ENCODE results near the gene SPIB.

SPIB gene

GRCh38 chr19:50419022-50419579 lies 363 bp downstream of the SPIB start:
- DNase-seq (ENCODE audit: low read depth, low spot score), result no peak

- DNase-seq (ENCODE audit: low read depth, low spot score), result no peak
Measured at GRCh38 chr19:50419580-50420035, 870 bp downstream of the SPIB start.

GRCh38 chr19:50420127-50420526 lies 1.4 kb downstream of the SPIB start:
- no peak for DNase-seq (ENCODE audit: low read depth, low spot score)

DNA sequence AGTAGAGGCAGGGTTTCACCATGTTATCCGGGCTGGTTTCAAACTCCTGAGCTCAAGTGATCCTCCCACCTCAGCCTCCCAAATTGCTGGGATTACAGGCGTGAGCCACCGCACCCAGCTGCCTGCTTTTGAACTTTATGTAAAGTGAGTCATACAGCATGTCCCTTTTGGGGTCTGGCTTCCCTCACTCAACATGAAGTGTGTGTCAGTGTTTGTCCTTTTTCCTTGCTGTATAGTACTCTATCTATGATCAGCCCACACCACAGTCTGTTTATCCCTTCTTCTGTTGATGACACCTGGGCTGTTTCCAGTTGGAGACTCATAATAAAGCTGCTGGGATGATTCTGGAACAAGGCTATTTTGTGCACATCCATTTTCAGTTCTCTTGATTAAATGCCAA lies 2.1 kb downstream of the SPIB start:
- no peak for DNase-seq (ENCODE audit: low read depth, low spot score)

DNA sequence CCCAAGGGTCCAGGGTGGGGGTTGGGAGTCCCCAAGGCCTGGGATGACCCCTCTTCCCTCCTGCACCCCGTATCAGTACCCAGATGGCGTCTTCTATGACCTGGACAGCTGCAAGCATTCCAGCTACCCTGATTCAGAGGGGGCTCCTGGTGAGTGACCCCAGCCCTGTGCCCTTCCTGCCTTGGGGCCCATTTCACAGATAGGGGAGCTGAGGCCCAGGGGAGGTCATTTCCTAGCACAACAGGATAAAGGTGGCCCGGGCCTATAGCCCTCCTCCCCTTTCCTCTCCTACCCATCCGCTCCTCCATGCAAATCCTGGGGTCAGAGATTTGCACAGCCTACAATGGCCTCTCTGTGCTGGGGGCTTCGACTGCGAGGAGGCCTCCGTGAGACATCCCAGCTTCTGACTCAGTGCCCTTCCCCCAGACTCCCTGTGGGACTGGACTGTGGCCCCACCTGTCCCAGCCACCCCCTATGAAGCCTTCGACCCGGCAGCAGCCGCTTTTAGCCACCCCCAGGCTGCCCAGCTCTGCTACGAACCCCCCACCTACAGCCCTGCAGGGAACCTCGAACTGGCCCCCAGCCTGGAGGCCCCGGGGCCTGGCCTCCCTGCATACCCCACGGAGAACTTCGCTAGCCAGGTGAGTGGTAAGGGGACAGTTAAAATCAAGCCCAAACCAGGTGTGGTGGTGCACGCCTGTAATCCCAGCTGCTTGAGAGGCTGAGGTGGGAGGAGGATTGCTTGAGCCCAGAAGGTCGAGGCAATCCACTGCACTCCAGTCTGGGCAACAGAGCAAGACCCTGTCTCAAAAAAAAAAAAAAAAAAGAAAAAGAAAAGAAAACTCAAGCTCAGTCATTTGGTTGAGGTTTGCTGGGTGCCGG lies 3.9 kb downstream of the SPIB start:
- no peak for DNase-seq (ENCODE audit: low read depth, low spot score)

GRCh38 chr19:50423279-50424113 lies 4.8 kb downstream of the SPIB start:
- no peak for DNase-seq (ENCODE audit: low read depth, low spot score)

DNA sequence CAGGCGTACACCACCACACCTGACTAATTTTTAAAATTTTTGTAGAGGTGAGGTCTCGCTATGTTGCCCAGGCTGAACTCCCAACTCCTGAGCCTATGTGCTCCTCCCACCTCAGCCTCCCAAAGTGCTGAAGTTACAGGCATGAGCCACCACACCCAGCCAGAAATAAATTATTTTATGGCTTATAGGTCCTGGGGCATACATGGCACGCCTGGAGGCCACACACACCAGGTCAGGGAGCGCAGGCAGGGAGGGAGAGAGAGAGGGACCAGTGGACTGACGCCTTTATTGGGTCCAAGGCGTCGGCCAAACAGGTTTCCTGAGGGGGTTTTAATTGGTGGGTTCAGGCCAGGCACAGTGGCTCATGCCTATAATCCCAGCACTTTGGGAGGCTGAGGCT lies 6.8 kb downstream of the SPIB start:
- DNase-seq (ENCODE audit: low read depth, low spot score), result no peak

- no peak for DNase-seq (ENCODE audit: low read depth, low spot score)
Measured at GRCh38 chr19:50427318-50427925, 8.7 kb downstream of the SPIB start.

DNA sequence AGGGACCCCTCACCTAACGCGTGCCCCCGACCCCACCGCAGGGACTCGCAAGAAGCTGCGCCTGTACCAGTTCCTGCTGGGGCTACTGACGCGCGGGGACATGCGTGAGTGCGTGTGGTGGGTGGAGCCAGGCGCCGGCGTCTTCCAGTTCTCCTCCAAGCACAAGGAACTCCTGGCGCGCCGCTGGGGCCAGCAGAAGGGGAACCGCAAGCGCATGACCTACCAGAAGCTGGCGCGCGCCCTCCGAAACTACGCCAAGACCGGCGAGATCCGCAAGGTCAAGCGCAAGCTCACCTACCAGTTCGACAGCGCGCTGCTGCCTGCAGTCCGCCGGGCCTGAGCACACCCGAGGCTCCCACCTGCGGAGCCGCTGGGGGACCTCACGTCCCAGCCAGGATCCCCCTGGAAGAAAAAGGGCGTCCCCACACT lies 9.3 kb downstream of the SPIB start:
- DNase-seq (ENCODE audit: low read depth, low spot score), result peak; percentile 62

- no peak for DNase-seq (ENCODE audit: low read depth, low spot score)
Measured at GRCh38 chr19:50428772-50429463, 10.2 kb downstream of the SPIB start.

GRCh38 chr19:50430888-50431342 lies 12.2 kb downstream of the SPIB start:
- no peak for DNase-seq (ENCODE audit: low read depth, low spot score)

GRCh38 chr19:50431343-50432220 lies 12.8 kb downstream of the SPIB start:
- peak; percentile 96 for DNase-seq (ENCODE audit: low read depth, low spot score)

GRCh38 chr19:50432221-50433028 lies 13.7 kb downstream of the SPIB start, which contains the start of gene MYBPC2:
MYBPC2 (plus strand) TSS chr19:50432892; CDS start chr19:50432954, 62 bp downstream.
- peak; percentile 56 for DNase-seq (ENCODE audit: low read depth, low spot score)

- no peak for DNase-seq (ENCODE audit: low read depth, low spot score)
Measured at GRCh38 chr19:50433201-50434180, 14.8 kb downstream of the SPIB start.

- DNase-seq (ENCODE audit: low read depth, low spot score), result peak; percentile 45
Measured at GRCh38 chr19:50434525-50434924, 15.8 kb downstream of the SPIB start.

DNA sequence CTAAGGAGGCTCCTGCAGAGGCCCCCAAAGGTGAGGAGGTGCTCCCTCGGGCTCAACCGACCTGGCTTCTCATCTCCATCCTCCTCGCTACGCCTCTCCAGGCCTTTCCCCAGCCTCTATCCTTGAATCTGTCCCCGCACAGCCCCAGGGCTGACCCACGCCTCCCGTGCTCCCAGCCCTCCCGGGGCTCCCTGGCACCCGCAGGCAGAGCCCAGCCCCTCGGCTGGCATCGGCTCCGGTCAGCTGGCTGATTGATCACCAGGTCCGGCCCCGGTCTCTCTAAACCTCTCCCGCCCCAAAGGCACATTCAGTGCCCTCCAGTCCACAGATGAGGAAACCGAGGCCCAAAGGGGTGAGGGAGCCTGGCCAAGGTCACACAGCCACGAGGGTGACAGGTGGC lies 16.5 kb downstream of the SPIB start:
- no peak for DNase-seq (ENCODE audit: low read depth, low spot score)

GRCh38 chr19:50435627-50436026 lies 16.9 kb downstream of the SPIB start:
- DNase-seq (ENCODE audit: low read depth, low spot score), result no peak
